ENCODE results near the gene COQ10A. TPM values are rescaled to one million over a fixed set of nuclear protein-coding genes. Genes with fewer than 3 reads are reported as not detected.
A peak's percentile ranks its signal among the peaks of the same experiment; 100 is the strongest.

COQ10A gene
- total and polyA plus RNA-seq, 2 of the 8 experiments (the other 6 are each of a cell fraction or from before 2014, with no cell fraction given): 21.8 to 42.9 TPM

DNA sequence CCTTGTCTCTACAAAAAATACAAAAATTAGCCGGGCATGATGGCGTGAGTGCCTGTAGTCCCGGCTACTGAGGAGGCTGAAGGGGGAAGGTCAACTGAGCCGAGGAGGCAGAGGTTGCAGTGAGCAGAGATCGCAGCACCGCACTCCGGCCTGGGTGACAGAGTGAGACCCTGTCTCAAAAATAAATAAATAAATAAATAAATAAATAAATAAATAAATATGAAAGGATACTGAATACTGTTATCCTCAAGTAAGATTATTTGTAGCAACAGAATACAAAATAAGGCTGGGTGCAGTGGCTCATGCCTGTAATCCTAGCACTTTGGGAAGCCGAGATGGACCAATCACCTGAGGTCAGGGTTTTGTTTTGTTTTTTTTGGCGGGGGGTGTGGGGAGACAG lies 46.9 kb upstream of the COQ10A start:
- Histone ChIP-seq H4K91ac (replicated peaks; ENCODE audit: insufficient read length, low read length) (no peak overlapping the region), H3K4ac (replicated peaks; ENCODE audit: insufficient read length, low read depth, low read length) (no peak overlapping the region), H3K27ac (ENCODE audit: low read depth, low read length) (no peak overlapping the region), H3K14ac (ENCODE audit: insufficient read length) (no peak overlapping the region), H4K20me1 (replicated peaks in 1 of 2; ENCODE audit: control insufficient read depth in 1 of 2, insufficient read depth in 2 of 2, low read length in 2 of 2) (peaks cover 0 to 6% of the 10 kb centered on the region in 2 experiments), H3K4me3 (ENCODE audit: extremely low read depth in 1 of 4, insufficient read depth in 2 of 4, low read depth in 3 of 4, low read length in 4 of 4) (no peak overlapping the region), H4K5ac (ENCODE audit: insufficient read length, low read depth, low read length) (no peak overlapping the region), H3K4me1 (replicated peaks in 1 of 4; ENCODE audit: control insufficient read depth in 3 of 4, insufficient read depth in 4 of 4, low read length in 3 of 4) (peaks cover under 1 to 13% (median 5%) of the 10 kb centered on the region in 4 experiments; a peak in 6 of 7 replicates), H3K9ac (replicated peaks in 1 of 4; ENCODE audit: extremely low read depth in 1 of 4, low read depth in 3 of 4, low read length in 3 of 4) (no peak overlapping the region), H4K8ac (ENCODE audit: extremely low read depth, insufficient read depth, low read length) (no peak overlapping the region), H2BK120ac (replicated peaks; ENCODE audit: low read depth, low read length) (no peak overlapping the region), H3K79me1 (ENCODE audit: low read depth, low read length) (peaks cover 8% of the 10 kb centered on the region), H2BK5ac (ENCODE audit: low read depth, low read length) (no peak overlapping the region), H2BK20ac (ENCODE audit: low read length) (no peak overlapping the region), H3K56ac (replicated peaks; ENCODE audit: insufficient read length, low read depth, low read length) (no peak overlapping the region), H2AK5ac (ENCODE audit: low read depth, low read length) (no peak overlapping the region), H3K18ac (ENCODE audit: extremely low read depth, low read length) (no peak overlapping the region), H3K9me3 (ENCODE audit: insufficient read depth in 2 of 2, low read depth in 1 of 2, low read length in 1 of 2) (no peaks in the 10 kb centered on the region), H2AFZ (ENCODE audit: low read length) (no peak overlapping the region), H2BK12ac (ENCODE audit: low read depth, low read length) (no peak overlapping the region), H3K4me2 (ENCODE audit: insufficient read depth in 1 of 2, low read depth in 2 of 2, low read length in 2 of 2) (peak overlapping the region in 1 of 2 experiments; percentile 100; a peak in 1 of 4 replicates), H3K36me3 (ENCODE audit: control insufficient read depth in 2 of 4, insufficient read depth in 4 of 4, low read length in 3 of 4) (peaks cover 0 to 15% (median 9%) of the 10 kb centered on the region in 4 experiments; a peak in 4 of 8 replicates), H3K27me3 (replicated peaks in 1 of 4; ENCODE audit: control insufficient read depth in 3 of 4, extremely low read depth in 1 of 4, insufficient read depth in 3 of 4, low read length in 3 of 4) (no peaks in the 10 kb centered on the region), H3K23ac (ENCODE audit: insufficient read length) (no peak overlapping the region), H3K79me2 (ENCODE audit: control insufficient read depth in 1 of 2, insufficient read depth in 2 of 2, low read length in 2 of 2) (peaks cover 0 to 30% of the 10 kb centered on the region in 2 experiments; a peak in 2 of 4 replicates), H3K23me2 (ENCODE audit: low read depth, low read length) (peaks cover 21% of the 10 kb centered on the region), H2BK15ac (ENCODE audit: low read length) (no peak overlapping the region)
- DNase-seq (ENCODE audit: low read depth in 1 of 2, low spot score in 2 of 2) (no peak), FAIRE-seq (no peak)
- CTCF ChIA-PET (ENCODE audit: partially characterized antibody): interaction anchor here (0.8 to 4.2 kb wide), 5 partner anchors 13 to 37 kb away, joined by 3 to 89 read pairs (median 31); partner anchors contain the start of gene SMARCC2
- WGBS, 2 experiments (ENCODE audit: extremely low coverage in 1 of 2, insufficient coverage in 1 of 2, insufficient read length in 1 of 2, insufficient replicate concordance in 2 of 2, low coverage in 1 of 2, low lambda C conversion rate in 2 of 2, missing lambda C conversion rate in 1 of 2): 94% methylated on average over 9 of the region's 9 CpGs; no CpG with 5 or more reads in 1 of the 2 experiments
- POLR2A ChIA-PET (ENCODE audit: partially characterized antibody): interaction anchor here (1.0 to 9.8 kb wide), 7 partner anchors 9 to 102 kb away, joined by 4 to 203 read pairs (median 42); partner anchors contain the start of genes MYL6, RPL41, SMARCC2 and ZC3H10
- no peak for TF ChIP-seq FOSL1 (IDR thresholded peaks at IDR 0.05; ENCODE audit: insufficient read depth, low read depth, low read length)
- no peak for TF ChIP-seq KDM4A (IDR thresholded peaks at IDR 0.05; ENCODE audit: low read depth, low read length, severe bottlenecking)
- no peak for TF ChIP-seq POLR2A (IDR thresholded peaks at IDR 0.05; ENCODE audit: control extremely low read depth in 1 of 2, low read depth in 2 of 2, low read length in 2 of 2)
- TF ChIP-seq, protein P1, sequence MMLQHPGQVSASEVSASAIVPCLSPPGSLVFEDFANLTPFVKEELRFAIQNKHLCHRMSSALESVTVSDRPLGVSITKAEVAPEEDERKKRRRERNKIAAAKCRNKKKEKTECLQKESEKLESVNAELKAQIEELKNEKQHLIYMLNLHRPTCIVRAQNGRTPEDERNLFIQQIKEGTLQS (IDR thresholded peaks at IDR 0.05; ENCODE audit: insufficient read depth, low read depth, low read length): no peak
- TF ChIP-seq GTF2F1 (IDR thresholded peaks at IDR 0.05; ENCODE audit: borderline replicate concordance, low read depth, low read length): no peak
- no peak for TF ChIP-seq YY1 (IDR thresholded peaks at IDR 0.05; ENCODE audit: low read depth, low read length)
- TF ChIP-seq TEAD4 (IDR thresholded peaks at IDR 0.05; ENCODE audit: low read depth, low read length): no peak
- no peak for TF ChIP-seq ASH2L (IDR thresholded peaks at IDR 0.05; ENCODE audit: low read length)
- TF ChIP-seq NRF1 (IDR thresholded peaks at IDR 0.05; ENCODE audit: low read depth, low read length): no peak
- TF ChIP-seq PHF8 (conservative IDR thresholded peaks at IDR 0.05; ENCODE audit: low read depth, low read length): no peak
- TF ChIP-seq POLR2AphosphoS5 (IDR thresholded peaks at IDR 0.05; ENCODE audit: low read depth, low read length): no peak
- TF ChIP-seq MAFK (IDR thresholded peaks at IDR 0.05; ENCODE audit: low read depth, low read length): no peak
